HCT116 (cell line): ENCODE data around the gene RAB30.

Experiments used
- CEBPB ChIP-seq: IDR thresholded peaks from 2 replicates; pipeline ENCODE4 v1.6.1; 2012; ENCODE audit warnings: low read depth
- POLR2A ChIP-seq: IDR thresholded peaks from 2 replicates; pipeline ENCODE4 v1.7.0; 2011; ENCODE audit warnings: borderline replicate concordance; ENCODE audit not compliant: insufficient read depth, insufficient read length; ENCODE audit errors: extremely low read depth
- POLR2AphosphoS5 ChIP-seq: IDR thresholded peaks from 2 replicates; pipeline ENCODE4 v1.6.1; 2011; ENCODE audit warnings: mild to moderate bottlenecking, low read depth, low read length, moderate library complexity
- SRF ChIP-seq: IDR thresholded peaks from 2 replicates; pipeline ENCODE4 v1.6.1; 2012; ENCODE audit warnings: low read depth
- TF ChIP-seq, protein P1 (sequence below), 3 experiments: fragments of 200-600 bp in 1 of 3; sonication (generic) in 1 of 3; IDR thresholded peaks in 2 of 3; conservative IDR thresholded peaks in 1 of 3; 2 replicates each; pipeline ENCODE4 v1.5.1; 2012 to 2017; ENCODE audit warnings: low read depth in 2 of 3, low read length in 2 of 3, antibody characterized with exemption in 1 of 3, borderline replicate concordance in 1 of 3, control low read depth in 1 of 3, mild to moderate bottlenecking in 1 of 3, mixed read lengths in 1 of 3, mixed run types in 1 of 3, moderate library complexity in 1 of 3; ENCODE audit not compliant: insufficient read depth in 1 of 3
- TF ChIP-seq, protein P2 (sequence below): IDR thresholded peaks from 2 replicates; pipeline ENCODE4 v1.6.1; 2012; ENCODE audit warnings: low read depth

DNA sequence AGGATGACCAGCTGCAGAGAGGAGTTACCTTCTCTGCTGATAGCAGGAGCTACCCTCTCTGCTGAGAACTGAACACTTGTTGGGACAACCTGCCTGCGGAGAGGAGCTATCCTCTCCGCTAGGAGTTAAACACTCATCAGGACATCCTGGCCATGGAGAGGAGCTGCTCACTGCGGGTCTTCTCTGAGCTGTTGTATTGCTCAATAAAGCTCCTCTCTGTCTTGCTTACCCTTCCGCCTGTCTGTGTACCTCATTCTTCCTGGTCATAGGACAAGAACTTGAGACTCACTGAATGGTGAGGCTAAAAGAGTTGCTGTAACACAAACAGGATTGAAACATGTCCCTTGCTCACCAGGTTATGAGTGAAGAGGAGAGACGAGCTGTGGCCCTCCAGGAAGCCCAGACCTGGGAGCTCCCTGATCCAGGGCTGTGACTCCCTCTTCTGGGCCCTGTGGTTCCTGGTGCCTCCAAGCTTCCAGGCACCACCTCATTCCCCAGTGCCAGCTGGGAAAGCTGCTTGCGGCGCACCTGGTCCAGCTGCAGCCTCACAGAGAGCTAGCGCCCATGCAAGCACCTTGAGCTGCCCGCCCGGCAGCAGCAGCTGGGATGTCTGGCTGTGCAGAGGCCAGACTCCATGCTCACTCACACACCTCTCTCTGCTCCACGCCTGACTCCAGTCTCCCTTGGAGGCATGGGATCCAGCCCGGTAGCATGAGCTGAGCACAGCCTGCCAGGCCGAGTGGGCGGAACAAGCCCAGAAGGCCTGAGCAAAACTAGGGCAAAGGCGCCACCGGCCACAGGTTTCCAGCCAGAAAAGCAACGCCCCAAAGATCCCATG is 50.5 kb downstream of the RAB30 start:
- TF ChIP-seq, protein P1, sequence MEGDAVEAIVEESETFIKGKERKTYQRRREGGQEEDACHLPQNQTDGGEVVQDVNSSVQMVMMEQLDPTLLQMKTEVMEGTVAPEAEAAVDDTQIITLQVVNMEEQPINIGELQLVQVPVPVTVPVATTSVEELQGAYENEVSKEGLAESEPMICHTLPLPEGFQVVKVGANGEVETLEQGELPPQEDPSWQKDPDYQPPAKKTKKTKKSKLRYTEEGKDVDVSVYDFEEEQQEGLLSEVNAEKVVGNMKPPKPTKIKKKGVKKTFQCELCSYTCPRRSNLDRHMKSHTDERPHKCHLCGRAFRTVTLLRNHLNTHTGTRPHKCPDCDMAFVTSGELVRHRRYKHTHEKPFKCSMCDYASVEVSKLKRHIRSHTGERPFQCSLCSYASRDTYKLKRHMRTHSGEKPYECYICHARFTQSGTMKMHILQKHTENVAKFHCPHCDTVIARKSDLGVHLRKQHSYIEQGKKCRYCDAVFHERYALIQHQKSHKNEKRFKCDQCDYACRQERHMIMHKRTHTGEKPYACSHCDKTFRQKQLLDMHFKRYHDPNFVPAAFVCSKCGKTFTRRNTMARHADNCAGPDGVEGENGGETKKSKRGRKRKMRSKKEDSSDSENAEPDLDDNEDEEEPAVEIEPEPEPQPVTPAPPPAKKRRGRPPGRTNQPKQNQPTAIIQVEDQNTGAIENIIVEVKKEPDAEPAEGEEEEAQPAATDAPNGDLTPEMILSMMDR (IDR thresholded peaks at IDR 0.05 in 2 of 3, conservative IDR thresholded peaks at IDR 0.05 in 1 of 3; ENCODE audit: borderline replicate concordance in 1 of 3, insufficient read depth in 1 of 3, low read depth in 2 of 3, low read length in 2 of 3) = no peak
- TF ChIP-seq CEBPB (no peak), POLR2A (no peak), SRF (no peak), POLR2AphosphoS5 (no peak)
- TF ChIP-seq, protein P2, sequence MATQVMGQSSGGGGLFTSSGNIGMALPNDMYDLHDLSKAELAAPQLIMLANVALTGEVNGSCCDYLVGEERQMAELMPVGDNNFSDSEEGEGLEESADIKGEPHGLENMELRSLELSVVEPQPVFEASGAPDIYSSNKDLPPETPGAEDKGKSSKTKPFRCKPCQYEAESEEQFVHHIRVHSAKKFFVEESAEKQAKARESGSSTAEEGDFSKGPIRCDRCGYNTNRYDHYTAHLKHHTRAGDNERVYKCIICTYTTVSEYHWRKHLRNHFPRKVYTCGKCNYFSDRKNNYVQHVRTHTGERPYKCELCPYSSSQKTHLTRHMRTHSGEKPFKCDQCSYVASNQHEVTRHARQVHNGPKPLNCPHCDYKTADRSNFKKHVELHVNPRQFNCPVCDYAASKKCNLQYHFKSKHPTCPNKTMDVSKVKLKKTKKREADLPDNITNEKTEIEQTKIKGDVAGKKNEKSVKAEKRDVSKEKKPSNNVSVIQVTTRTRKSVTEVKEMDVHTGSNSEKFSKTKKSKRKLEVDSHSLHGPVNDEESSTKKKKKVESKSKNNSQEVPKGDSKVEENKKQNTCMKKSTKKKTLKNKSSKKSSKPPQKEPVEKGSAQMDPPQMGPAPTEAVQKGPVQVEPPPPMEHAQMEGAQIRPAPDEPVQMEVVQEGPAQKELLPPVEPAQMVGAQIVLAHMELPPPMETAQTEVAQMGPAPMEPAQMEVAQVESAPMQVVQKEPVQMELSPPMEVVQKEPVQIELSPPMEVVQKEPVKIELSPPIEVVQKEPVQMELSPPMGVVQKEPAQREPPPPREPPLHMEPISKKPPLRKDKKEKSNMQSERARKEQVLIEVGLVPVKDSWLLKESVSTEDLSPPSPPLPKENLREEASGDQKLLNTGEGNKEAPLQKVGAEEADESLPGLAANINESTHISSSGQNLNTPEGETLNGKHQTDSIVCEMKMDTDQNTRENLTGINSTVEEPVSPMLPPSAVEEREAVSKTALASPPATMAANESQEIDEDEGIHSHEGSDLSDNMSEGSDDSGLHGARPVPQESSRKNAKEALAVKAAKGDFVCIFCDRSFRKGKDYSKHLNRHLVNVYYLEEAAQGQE = no peak
